Epidermal melanocyte (primary cell): ENCODE measurements around the gene HDAC7.

Source experiments
- DNase-seq: peaks from one replicate; pipeline ENCODE4 v3.0.0; 2011; ENCODE audit warnings: low spot score; ENCODE audit not compliant: insufficient read length

HDAC7 gene

DNA sequence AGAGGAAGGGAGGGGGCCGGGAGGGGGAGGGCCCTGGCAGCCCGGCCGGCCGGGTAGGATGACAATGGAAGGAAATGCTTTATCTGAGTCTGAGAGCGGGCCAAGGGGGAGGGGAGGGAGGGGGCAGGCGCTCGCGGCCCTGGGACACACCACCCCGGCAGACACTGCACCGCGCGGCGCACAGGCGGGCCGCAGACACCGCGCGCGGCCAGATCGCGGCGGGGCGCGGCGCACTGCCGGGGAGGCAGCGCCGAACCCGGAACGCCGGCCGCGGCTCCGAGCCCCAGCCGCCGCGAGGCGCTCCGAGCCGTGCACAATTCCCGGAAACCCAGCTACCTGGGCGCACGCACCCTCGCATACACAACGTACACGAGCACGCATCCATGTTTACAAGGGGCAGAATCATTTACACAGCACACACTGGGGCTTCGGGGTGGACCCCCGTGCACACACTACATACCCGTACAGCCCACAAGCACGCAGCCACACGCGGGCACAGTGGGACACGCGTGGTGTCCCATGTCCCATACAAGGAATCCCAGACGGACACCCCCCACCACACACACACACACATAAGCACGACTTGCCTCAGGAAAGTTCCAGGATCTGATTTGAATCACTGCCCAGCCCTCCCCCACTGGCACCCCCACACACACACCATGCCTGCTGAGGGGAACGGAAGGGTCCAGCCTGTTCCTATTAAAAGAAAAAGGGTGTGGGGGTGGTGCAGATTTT is at the start of gene HDAC7:
TSS of gene HDAC7 (minus strand) at position 8 of the 735 bp plus-strand sequence. CDS start 118 bp downstream, outside the sequence.
- DNase-seq: peak; percentile 84

DNA sequence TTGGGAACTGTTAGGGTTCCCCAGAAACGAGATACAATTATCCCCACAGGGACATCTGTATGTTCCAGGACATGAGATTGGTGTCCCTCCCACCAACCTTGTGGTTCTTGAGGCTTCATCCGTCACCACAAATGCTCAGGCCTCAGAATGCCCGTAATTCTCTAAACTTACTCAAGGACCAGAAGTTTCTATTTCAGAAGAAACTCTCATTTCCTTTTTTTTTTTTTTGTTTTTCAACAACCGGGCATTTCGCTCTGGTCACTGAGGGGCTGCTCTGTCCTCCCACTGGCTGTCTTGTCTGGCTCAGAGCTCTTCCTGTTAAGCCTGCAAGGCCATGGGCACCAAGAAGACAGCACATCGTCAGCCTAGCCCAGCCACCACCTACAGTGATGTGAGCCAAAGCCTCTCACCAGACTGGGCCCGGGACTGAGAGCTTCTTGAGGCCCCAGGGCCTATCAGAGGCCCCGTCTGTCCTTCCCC is 48.9 kb upstream of the HDAC7 start:
- no peak for DNase-seq

DNA sequence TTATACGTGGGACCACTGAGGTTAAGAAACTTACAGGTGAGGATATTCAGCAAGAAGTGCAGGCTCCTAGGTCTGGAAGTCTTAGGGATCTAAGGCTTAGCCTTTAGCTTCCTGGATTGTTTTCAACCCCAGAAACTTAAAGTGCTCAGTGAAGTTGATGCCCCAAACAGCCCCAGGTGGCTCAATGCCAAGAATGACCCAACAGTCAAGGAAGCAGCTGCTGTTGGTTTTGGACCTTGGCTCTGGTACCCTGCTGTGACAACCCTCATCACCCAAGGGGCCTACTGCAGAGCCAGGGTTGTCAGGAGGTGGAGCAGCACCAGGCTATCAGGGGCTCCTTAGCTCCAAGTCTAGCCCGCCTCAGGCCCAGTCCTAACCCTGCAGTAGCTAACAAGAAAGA is 48.3 kb upstream of the HDAC7 start:
- DNase-seq: no peak

DNA sequence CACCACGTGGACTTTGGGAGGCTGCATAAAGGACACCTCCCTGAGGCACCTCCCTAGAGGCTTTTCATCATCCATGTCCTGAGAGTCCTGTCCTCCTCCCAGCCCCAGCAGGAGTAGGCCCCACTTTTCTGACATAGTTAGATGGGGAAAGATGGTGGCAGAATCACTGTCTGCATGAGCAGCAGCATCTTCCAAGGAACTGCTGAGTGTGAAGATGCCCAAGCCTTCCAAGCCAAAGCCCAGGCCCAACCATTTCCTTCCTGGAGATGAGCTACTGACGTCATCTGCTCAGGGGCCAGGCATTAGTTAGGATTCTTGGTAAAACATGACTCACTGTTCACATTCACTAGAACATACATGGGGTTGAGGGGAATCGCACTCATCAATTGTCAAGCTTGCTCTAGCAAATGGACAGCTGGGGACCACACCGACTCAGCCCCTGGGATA is 47.8 kb upstream of the HDAC7 start:
- no peak for DNase-seq

DNA sequence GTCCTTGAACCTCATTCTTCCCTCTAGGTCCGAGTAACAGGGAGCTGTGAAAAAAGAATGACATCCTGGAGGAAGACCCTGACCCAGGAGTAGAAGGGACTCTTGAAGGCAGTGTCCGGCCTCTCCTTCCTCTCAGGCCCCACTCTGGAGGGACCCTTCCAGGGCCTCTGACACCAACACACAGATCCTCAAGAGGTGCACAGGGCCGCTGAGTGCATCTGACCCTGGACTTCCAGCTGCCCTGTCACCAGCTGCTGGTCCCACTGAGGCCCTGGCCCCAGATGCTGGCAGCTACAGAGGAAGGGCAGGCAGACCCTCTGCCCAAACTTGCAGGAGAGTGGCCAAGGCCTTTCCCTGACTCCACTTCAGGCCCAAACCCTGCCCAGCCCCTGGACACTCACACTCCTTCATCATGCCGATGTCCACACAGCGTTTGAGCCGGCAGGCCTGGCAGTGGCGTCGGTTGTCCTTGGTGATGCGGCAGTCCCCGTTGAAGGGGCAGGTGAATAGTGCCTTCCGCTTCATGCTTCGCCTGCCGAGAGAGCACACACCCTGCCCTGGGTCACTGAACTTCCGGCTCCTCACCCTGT is 45.0 kb upstream of the HDAC7 start:
- DNase-seq: no peak

DNA sequence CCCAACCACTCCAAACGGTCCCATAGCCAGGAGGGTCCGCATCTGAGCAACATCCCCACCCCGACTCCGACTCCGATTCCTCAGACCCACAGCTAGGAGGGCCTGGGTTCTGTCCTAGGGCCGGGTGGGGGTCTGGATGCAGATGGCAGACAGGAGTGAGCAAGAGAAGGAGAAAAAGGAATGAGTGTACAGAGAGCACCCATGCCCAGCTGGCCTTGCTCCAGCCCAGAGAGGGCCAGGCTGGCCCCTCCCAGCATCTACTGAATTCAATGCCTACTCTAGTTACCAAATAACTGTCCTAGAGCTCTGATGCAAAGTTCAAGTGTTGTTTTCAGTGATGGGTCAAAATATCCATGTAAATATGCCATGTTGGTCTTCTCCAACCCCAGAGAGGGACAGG is 44.3 kb upstream of the HDAC7 start:
- no peak for DNase-seq

DNA sequence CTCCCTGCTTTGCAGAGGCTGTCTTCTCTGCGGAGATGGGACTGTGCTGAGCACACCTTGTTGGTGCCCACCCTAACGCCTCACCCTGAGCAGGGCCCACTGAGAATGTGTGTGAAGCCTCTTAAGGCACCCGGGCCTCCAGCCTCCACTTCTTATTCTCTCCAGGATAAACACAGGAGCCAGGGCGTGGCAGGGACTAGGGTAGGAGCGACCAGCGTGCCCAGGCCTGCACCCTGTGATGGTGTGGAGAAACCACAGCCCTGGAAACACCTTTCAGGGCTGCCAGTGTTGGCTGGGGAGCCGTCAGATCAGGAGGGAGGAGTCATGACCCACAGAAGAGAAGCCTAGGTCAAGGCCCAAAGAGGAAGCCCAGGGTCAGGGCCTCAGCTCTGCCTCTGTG is 43.8 kb upstream of the HDAC7 start:
- no peak for DNase-seq

DNA sequence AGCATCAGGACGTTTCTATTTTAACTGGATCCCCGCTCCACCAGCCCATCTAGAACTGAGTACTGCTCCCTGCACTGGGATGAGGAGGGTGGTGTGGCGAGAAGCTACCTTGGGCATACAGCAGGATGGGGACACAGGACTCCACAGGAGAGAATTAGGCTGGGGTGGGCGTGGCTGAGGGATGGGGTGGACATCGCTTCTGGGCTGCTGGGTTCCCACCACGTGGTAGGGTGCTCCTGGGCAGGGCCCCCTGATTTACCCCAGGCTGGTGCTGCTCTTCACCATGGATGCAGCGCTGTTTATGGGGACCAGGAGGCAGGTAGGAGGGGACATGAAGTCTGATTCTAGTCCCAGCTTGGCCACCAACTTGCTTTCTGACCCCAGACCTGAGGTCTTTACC is 43.2 kb upstream of the HDAC7 start:
- no peak for DNase-seq

DNA sequence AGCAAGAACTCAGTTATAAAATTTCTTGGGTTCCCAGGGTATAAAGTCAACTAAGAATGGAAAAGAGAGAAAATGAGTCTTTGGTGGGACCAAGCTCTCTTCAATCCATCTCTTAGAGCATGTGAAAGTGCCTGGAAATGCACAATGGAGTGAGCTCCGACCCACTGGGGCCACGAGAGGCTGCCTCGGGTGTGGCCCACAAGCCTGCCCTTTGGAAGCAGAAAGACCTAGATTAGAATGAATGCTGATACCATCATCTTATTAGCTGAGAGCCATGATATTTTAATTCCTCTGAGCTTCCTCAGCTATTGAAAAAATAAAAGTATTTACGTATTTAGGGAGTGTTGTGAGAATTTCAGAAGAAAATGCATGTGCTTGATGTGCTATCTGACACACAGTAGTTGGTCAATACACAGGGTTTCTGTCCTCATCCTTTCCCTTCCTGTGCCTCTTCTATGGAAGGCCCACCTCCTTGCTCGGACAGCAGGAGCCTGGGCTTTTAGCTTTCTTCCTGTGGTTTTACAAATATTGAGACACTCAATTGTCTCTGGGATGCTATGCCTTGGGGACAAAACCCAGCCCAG is 42.6 kb upstream of the HDAC7 start:
- DNase-seq: no peak

DNA sequence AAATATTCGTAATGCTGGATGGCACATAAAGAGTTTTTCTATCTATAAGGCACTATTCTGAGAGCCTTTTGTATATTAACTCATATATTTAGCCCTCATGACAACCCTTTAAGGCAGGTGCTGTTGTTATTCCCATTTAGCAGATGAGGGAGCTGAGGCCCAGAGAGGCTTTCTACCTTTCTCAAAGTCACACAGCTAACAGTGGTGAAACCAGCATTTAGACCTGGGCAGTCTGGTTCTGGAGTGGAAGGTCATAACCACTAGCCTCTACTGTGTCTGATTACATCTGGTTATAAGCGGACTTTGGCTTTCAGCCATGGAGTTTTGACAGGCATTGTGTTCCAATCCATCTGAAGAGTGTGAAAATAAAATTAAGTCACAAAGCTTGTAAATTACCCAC is 41.2 kb upstream of the HDAC7 start:
- no peak for DNase-seq

DNA sequence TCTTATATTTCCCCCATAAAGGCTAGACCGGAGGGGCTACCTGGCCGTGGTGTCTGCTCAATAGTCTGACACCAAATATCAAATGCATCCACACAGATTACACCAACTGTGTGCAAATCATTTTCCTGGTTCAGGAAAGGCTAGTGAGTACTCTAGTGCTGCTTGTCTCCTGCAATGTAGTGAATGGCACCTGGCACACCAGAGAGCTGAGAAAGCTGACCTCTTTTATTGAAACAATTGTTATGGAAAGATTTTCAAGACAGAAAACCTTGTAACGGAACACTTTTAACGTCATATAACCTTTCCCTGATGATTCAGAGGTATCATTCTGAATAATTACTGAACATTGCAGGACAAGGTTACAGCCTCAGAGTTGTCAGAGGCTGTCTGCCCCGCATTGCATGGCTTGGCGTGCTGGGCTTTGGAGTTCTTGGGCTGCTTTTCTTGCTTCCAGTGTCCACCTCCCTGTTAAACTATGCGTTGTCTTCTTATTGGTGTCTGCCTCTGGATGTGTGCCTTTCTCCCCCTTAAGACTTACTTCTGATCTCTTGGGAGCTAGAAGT is 40.7 kb upstream of the HDAC7 start:
- DNase-seq: no peak

DNA sequence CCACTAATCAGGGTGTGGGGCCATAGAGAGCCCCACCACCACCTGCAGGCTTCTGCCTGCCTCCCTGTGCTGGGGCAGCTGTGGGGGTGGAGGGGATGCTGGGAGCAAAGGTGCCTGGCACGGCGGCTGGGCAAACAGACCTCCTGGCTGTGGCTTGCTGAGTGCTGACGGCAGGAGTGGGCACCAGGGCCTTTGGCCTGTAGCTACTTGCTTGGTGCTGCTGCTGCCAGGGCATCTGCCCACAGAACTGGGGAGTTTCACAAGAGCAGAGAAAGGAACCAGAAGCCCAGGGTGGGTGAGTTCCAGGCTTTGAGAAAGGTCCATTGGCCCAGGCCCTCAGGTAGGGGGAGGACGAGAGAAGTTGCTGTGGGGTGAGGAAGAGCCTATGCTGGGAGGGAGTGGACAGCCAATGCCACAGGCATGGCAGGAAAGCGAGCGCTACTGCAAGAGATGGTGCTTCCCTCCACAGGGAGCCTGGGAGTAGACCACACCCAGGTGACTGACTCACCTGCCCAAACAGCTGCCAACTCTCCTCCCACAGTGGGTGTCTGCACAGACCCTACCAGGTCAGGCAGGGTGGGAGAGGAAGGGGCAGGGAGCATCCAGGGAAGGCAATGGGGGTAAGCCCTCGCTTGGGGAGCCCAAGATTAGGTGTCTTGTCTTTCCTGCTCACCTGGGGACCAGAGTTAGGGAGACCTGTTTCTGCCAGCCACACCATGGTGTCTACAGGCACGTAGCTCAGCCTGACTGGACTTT is 39.0 kb upstream of the HDAC7 start:
- no peak for DNase-seq

DNA sequence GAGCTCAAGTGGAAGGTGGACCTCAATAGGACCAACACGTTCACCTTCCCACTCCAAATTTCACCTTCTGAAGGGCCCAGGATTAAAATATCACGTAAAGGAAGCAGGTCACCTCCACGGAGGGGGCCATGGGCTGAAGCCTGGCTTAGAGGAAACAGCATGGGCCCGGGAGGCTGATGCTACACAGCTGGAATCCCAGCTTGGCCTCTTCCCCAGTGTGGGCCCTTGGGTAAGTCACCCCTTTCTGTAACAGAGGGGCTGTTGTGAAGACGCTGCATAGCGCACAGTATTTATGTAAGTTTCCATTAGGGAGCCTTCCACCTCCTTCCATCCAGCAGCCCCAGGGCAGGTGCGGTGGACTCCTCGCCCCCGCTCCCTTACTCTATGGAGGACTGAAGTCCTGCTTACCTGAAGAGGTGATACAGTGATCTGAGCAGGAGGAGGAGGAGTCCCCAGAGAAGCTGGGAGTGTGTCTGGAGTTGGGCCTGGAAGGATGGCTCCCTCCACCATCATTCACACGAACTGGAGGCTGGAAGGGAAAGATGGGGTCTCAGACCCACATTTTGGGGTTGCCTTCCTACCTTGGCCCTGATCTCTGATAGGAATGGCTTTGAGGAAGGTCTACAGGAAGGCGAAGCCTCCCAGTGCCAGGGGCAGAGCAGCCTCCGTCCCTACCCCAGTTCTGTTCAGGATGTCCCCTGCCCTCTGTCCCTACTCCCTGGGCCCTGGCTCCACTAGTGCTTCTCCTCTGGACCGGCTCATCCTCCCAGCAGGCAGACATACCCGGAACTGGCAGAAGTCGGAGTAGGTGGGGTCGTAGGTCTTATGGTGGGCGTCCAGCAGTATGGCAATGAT is 37.2 kb upstream of the HDAC7 start:
- no peak for DNase-seq

DNA sequence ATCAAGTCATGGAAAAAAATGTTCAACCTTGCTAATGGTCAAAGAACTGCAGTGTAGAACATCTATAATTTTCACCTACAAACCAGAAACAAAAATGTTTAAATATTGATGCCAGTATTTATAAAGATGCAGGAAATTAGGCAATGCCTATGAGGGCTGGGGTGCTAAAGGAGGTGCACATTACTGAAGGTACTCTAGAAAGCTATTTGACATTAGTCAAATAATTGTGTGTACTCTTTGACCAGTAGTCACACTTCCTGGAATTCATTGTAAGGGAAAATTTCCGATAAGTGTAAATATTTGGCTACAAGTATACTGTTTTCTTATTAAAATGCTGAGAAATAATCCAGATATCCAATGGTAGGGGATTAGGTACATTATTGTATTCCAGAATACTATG is 36.4 kb upstream of the HDAC7 start:
- DNase-seq: no peak

DNA sequence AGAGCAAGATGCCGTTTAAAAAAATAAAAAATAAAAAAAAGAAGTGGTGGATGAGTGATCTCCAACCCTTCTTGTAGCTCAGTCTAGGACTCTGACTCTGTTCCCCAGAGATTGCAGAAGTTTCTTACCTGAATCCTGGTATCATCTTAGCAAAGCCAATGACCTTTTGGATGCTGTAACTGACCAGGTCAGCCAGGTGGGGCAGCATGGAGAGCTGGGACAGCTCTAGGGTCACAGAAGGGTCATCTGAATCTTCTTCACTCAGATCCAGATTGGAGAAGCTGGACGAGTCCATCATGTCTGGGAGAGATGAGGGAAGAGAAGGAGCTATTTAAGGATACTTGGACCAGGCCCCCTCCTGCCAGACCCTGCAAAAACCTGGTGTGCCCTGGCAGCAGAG is 35.8 kb upstream of the HDAC7 start:
- DNase-seq: no peak

DNA sequence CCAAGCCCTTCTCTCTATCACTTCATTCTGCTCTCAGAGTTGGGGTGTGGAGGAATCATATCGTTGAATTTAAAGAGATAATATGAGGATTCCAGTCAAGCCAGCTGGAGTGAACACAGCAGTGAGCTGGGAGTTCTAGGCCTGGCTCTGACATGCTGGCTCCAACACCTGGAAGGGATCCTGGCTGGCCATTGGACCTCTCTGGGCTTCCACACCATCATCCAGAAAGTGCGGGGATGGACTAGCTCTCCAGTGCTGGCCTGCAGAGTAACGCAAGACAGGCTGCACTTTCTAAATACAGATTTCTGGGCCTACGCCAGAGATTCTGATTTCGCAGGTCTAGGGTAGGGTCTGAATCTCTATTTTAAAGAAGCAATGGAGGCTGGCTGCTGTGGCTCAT is 34.8 kb upstream of the HDAC7 start:
- DNase-seq: no peak

DNA sequence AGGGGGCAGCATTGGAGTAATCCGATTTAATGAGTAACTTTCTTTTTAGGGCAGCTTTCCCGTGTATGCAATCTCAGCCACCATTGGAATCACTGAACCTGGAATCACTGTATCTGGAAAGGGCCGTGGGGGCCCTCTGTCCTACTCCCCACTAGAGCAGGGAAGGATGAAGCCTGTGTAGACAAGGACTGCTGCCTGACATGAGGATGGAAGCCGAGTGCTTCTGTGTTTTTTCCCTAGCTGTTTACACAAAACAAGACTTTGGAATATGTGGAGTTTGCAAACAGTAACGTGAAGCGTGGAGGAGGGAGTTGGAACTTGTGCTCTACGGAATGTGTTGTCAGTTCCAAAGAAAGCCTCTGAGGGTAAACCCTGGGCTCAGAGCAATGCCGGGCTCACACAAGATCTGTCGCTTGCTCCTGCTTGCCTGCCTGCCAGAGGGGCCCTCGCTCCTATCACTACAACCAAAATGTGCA is 32.4 kb upstream of the HDAC7 start:
- DNase-seq: no peak

DNA sequence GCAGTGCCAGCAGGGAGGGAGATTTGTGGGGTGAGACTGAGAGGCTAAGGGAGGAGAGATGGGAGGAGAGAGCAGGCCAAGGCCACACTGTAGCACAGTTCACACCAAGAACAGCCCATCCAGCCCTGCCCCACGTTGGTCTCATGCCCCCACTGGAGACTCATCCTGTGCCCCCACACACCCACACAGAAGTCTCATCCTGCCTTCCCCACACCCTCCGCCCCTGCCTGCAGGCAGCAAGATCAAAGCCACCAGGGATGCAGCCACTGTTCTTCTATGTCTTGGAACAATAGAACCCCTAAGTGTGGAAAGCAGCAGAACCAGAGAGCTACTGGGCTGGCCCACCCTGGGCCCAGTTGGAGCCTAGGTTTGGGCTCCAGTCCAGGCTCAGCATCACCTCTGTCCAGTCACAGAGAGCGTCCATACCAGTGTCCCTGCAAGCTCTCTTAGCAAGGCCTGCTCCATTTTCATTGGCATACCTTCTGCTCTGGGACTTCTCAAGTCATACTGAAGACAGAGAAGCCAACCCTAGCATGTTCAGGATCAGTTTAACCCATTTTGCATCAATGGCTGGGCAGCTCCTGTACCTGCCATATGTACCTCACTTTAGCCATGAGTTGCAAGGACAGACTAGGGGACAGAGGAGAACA is 31.7 kb upstream of the HDAC7 start:
- no peak for DNase-seq

DNA sequence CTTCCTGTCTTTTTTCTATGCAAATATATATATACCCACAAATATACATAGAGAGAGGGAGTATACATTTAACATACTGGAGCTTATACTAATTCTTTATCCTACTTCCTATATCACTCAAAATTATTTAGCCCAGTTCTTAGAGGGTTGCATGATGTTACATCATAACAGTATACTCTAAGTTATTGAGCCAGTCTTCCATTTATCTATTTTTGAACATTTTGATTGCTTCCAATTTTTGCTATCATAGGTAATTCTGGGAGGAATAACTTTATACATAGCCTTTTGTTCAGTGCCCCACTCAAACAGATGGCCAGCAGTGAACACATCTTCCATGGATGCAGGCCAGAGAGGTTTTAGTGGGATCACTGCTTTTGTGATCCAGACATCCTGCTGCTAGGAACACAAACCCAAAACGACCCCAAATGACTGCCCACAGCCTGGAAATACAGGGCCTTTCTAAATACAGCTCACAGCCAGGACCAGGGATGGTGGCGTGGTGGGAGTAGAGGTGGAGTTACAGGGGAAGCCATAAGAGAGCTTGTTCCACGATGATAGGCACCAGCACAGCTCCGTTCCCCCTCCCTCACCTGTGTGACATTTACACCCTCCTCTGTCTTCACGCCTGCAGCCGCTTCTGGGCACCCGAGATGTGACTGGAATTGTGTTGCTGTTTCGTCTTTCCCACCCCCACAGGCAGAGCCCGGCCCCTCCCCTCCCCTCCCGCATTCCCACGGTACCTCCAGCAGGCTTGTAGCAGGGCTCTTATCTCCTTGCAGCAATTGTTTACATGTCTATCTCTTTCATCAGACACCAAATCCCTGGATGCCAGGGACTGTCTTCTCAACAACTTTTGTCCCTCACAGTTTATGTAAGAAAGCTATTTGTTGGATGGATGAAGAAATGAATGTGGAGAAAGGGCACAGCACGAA is 30.7 kb upstream of the HDAC7 start:
- DNase-seq: no peak
